ENCODE data around the gene DGAT2L6. TPM values are rescaled to one million over a fixed set of nuclear protein-coding genes. Genes with fewer than 3 reads are reported as not detected.

DGAT2L6 gene
- total RNA-seq, 1 experiment from 2014 or later, result not detected

- peaks cover 23% of the 10 kb centered on the region for H3K9me3 ChIP-seq (ENCODE audit: control insufficient read depth, low read depth, low read length)
- H2BK12ac ChIP-seq (ENCODE audit: insufficient read length, low read depth, low read length), result no peak overlapping the region
- H4K8ac ChIP-seq (replicated peaks; ENCODE audit: insufficient read length, low read depth, low read length), result no peak overlapping the region
- no peaks in the 10 kb centered on the region for H3K27me3 Mint-ChIP-seq (ENCODE audit: low read depth)
- no peak overlapping the region for H2BK120ac ChIP-seq (ENCODE audit: low read depth, low read length, poor library complexity, severe bottlenecking)
- H3K9me3 Mint-ChIP-seq, result peaks cover 50 to 71% of the 10 kb centered on the region in 2 experiments
- H3K27ac Mint-ChIP-seq, result no peak overlapping the region
- no peaks in the 10 kb centered on the region for H3K79me2 ChIP-seq (ENCODE audit: insufficient read depth, low read length)
- no peak overlapping the region for H3K23ac ChIP-seq (ENCODE audit: insufficient read length, low read depth, low read length)
- no peak overlapping the region for H3K4me2 ChIP-seq (ENCODE audit: insufficient read depth, insufficient read length, low read length)
- TF ChIP-seq, protein P1, sequence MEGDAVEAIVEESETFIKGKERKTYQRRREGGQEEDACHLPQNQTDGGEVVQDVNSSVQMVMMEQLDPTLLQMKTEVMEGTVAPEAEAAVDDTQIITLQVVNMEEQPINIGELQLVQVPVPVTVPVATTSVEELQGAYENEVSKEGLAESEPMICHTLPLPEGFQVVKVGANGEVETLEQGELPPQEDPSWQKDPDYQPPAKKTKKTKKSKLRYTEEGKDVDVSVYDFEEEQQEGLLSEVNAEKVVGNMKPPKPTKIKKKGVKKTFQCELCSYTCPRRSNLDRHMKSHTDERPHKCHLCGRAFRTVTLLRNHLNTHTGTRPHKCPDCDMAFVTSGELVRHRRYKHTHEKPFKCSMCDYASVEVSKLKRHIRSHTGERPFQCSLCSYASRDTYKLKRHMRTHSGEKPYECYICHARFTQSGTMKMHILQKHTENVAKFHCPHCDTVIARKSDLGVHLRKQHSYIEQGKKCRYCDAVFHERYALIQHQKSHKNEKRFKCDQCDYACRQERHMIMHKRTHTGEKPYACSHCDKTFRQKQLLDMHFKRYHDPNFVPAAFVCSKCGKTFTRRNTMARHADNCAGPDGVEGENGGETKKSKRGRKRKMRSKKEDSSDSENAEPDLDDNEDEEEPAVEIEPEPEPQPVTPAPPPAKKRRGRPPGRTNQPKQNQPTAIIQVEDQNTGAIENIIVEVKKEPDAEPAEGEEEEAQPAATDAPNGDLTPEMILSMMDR (conservative IDR thresholded peaks at IDR 0.05), result no peak
- H2AFZ ChIP-seq (ENCODE audit: low read length), result no peak overlapping the region
- no peak overlapping the region for H3K18ac ChIP-seq (ENCODE audit: insufficient read length, low read depth, low read length)
- H3K56ac ChIP-seq (ENCODE audit: insufficient read length, low read depth, low read length), result no peak overlapping the region
- no peaks in the 10 kb centered on the region for H3K4me1 Mint-ChIP-seq
- no peak overlapping the region for H3T11ph ChIP-seq (ENCODE audit: low read length)
- H3K9ac ChIP-seq (ENCODE audit: extremely low read depth, insufficient read length, low read length), result no peak overlapping the region
- H2BK5ac ChIP-seq (ENCODE audit: insufficient read length, low read length), result no peak overlapping the region
- no peak overlapping the region for H3K4ac ChIP-seq (ENCODE audit: low read depth, low read length)
- no peak overlapping the region for H3K27ac ChIP-seq (ENCODE audit: insufficient read length, low read depth, low read length)
- no peaks in the 10 kb centered on the region; a peak in 1 of 7 replicates for H3K36me3 Mint-ChIP-seq (ENCODE audit: insufficient read depth in 1 of 3, low read depth in 3 of 3)
- no peak overlapping the region for H4K91ac ChIP-seq (ENCODE audit: insufficient read length, low read depth, low read length)
- H3K4me3 Mint-ChIP-seq, result no peak overlapping the region
- H3K4me1 ChIP-seq (ENCODE audit: insufficient read depth, low read length), result no peaks in the 10 kb centered on the region
- H3K23me2 ChIP-seq (ENCODE audit: insufficient read length, low read depth, low read length, poor library complexity, severe bottlenecking), result no peaks in the 10 kb centered on the region
- no peak overlapping the region for H2BK15ac ChIP-seq (ENCODE audit: low read depth, low read length)
- H4K20me1 ChIP-seq (ENCODE audit: control insufficient read depth, insufficient read depth, insufficient read length), result no peaks in the 10 kb centered on the region
- no peak overlapping the region for H2AK5ac ChIP-seq (ENCODE audit: insufficient read length, low read length)
- no peak overlapping the region for H4K5ac ChIP-seq (ENCODE audit: insufficient read length, low read depth, low read length)
- no peak overlapping the region for H3K14ac ChIP-seq (ENCODE audit: insufficient read depth, low read length)
- no peaks in the 10 kb centered on the region for H3K79me1 ChIP-seq (ENCODE audit: insufficient read depth, low read depth, low read length, poor library complexity, severe bottlenecking)
- no peak for DNase-seq
- H3K27me3 ChIP-seq (ENCODE audit: insufficient read depth, low read length), result no peaks in the 10 kb centered on the region
- H2BK20ac ChIP-seq (ENCODE audit: low read depth, low read length, poor library complexity, severe bottlenecking), result no peak overlapping the region
Observed at GRCh38 chrX:70226048-70226447, 48.8 kb downstream of the DGAT2L6 start.
